ELF-1 (cell line): Measurements from ENCODE around the gene IQGAP1.

ENCODE experiments used
- DNase-seq: peaks from one replicate; pipeline ENCODE4 v3.0.0-alpha.2; 2016; ENCODE audit warnings: low read depth, low spot score

IQGAP1 gene

DNA sequence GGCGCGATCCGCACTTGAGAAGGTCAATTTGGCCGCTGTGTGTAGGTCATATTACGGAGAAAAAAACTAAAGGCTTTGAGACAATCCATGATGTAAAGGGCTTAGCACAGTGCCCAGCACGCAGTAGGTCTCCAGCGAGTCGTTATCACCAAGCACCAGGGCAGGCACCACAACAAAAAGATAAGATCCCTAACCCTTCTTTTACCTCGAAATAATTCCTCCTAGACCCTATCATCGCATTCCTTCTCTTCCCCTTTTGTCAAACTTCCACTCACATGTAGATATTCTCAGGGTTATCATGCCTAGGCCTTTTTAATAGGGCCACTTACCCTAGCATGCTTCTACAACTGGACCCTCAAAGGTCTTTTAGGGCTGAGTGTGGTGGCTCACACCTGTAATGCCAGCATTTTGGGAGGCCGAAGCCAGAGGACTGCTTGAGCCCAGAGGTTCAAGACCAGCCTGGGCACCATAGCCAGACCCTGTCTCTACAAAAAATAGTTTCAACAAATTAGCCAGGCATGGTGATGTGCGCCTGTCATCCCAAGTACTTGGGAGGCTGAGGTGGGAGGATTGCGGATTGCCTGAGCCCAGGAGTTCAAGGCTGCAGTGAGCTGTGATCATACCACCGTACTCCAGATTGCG lies 22.5 kb upstream of the IQGAP1 start:
- no peak for DNase-seq

- DNase-seq: no peak
These were observed 20.5 kb upstream of the IQGAP1 start for GRCh38 chr15:90367576-90367975.

- no peak for DNase-seq
These were observed 13.0 kb upstream of the IQGAP1 start for GRCh38 chr15:90375071-90375470.

DNA sequence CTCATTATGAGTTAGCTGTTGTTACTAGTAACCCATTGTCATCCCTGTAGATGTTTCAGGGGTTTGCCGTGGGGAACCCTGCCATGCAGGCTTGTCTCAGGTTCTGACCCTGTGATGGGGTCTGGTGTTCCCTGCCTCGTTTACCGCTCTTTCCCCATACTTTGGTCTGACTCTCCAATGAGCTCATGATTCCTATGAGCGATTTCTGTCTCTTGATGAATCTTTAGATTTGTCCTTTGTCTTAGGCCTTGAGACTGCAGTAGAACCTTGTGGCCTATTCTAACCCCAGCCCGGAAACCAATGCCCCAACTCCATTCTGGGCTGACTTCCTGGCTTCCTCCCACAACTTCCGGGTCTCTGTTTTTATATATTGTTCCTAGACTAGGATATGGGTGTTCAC lies 11.3 kb upstream of the IQGAP1 start:
- no peak for DNase-seq

GRCh38 chr15:90379263-90379662 lies 8.8 kb upstream of the IQGAP1 start:
- DNase-seq: no peak

GRCh38 chr15:90381515-90381914 lies 6.5 kb upstream of the IQGAP1 start:
- no peak for DNase-seq

- DNase-seq: no peak
These were observed 5.7 kb upstream of the IQGAP1 start for GRCh38 chr15:90382320-90382719.

DNA sequence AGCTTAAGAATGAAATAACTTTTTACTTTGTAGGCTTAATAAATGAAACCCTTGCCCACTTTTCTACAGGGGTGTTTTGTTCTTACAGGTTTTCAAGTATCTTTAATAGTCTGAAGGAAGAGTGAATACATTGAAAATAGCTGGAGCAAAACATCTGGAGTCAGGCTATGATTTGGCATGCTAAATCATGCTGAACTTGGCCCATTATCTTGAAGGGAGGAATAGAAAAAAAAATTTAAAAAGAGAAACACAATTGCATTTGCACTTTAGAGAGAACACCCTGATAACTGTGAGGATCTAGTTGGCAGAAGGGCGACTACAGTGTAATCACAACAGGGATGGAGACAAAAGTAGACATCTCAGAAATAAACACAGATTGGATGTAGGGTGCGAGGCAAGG lies 1.8 kb upstream of the IQGAP1 start:
- DNase-seq: no peak

DNA sequence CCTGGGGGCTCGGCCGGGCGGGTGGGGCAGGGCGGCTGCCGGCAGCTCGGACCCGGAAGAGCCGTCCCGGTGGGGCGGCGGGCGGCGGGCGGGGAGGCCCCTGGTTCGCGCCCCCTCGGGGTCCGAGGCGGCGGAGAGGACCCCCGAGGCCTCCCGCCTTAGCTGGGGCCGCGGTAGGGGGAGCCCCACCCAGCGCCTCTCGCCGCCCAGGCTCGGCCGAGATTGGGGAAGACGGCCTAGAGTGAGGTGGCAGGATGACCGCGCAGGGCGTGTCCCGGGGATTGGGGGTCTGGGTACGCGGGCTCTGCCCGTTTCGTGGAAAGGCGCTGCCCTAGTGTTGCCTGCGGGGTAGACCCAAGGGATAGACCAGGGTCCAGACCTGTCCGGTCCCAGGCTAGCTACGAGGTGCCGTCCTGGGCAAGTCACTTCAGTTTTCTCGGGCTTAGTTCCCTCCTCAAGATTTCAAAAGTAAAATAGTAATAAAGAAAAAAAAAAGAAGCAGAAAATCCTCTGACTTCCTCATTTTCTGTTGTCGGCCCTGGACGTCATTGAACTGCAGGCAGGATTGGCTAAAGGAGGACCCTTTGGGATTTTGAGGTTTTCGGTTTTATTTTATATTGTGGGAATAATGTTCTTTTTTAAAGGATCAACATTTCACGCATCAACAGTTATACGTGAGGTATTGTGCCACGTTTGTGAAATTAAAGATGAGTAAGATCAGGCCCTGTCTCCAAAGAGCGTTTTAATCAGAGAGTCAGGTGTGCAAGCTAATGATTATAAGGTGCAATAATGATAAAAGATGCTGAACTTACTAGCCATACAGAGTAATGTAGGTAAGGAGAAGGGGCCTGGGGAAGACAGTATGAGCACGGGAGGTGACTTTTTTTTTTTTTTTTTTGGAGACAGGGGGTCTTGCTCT lies 679 bp downstream of the IQGAP1 start:
- peak; percentile 45 for DNase-seq

DNA sequence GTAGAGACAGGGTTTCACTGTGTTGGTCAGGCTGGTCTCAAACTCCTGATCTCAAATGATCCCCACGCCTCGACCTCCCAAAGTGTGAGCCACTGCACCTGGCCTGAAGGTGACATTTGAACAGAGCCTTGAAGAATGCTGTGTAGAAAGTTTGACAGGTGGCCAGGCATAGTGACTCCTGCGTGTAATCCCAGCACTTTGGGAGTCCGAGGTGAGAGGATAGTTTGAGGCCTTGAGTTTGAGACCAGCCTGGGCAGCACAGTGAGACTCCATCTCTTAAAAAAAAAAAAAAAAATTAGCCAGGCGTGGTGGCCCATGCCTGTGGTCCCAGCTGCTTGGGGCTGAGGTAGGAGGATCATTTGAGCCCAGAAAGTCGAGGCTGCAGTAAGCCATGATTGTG lies 1.5 kb downstream of the IQGAP1 start:
- no peak for DNase-seq

DNA sequence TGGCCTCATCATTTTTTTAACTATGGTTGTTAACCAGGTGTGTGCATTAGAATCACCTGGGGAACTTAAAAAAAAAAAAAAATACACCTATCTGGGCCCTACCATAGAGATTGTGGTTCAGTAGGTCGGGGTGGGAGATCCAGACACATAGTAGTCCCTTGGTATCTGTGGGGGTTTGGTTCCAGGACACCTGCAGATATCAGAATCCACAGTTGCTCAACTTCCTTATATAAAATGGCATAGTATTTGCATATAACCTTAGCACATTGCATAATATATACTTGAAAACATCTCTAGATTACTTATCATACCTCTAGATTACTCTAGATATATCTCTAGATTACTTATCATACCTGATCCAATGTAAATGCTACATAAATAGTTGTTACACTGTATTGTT lies 5.0 kb downstream of the IQGAP1 start:
- DNase-seq: no peak

DNA sequence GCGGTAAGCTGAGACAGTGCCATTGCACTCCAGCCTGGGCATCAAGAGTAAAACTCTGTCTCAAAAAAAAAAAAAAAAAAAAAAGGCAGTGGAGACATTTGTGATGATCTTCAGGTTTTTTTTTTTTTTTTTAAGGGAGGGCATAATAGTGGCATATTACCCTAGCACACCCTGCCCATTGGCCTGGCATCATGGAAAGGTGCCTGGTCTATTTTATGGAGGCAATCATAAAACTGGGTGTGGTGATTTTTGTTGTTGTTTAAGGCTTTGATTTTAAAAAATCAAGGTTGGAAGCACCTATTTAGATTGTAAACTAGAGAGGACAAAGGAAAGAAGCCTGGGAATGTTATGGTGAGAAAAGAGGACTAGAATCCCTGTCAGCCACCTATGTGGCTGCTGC lies 6.0 kb downstream of the IQGAP1 start:
- no peak for DNase-seq

DNA sequence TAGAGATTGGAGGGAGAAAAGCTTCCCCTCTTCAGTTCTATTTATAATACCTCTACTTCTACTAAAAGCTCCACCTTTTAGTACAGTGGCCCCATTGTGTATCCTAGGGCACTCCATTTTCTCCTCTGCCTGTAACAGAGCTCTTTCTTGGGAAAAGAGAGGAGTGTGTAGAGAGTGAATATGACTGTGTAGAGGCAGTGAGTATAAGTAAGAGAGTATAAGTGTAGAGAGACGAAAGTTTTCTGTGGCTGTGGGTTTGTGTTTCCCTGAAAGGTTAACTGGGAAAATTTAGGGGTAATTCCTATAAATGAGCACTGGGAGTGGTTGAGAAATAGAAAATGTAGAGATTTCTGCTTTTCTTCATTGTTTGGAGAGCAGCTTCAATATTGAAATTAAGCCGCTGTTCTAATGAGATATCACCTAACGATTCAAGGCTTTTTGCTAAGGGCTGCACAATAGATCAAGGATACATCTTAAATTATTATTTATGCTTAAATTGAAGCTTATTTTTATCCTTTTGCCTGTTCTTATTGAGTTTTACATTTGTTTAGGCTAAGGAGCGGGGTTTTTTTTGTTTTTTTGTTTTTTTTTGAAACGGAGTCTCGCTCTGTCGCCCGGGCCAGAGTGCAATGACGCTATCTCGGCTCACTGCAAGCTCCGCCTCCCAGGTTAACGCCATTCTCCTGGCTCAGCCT lies 6.9 kb downstream of the IQGAP1 start:
- no peak for DNase-seq

DNA sequence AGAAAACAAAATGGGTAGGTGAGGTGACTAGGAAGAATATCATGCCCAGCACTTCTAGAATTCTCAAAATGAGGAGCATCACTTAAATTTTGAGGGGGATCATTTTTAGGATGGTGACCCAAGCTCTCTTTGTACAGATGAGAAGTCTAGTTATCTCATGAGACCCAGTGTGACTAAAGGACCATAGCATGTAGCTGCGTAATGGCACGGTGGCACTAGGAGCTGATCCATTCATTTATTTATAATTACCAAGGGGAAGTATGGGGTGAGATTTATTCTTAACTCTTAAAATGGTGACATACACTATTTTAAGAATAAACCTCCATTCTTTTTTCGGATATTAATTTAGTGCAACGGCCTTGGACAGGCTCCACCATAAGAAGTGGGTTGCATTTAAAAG lies 8.3 kb downstream of the IQGAP1 start:
- DNase-seq: no peak

- DNase-seq: no peak
These were observed 12.1 kb downstream of the IQGAP1 start for GRCh38 chr15:90400005-90400758.

DNA sequence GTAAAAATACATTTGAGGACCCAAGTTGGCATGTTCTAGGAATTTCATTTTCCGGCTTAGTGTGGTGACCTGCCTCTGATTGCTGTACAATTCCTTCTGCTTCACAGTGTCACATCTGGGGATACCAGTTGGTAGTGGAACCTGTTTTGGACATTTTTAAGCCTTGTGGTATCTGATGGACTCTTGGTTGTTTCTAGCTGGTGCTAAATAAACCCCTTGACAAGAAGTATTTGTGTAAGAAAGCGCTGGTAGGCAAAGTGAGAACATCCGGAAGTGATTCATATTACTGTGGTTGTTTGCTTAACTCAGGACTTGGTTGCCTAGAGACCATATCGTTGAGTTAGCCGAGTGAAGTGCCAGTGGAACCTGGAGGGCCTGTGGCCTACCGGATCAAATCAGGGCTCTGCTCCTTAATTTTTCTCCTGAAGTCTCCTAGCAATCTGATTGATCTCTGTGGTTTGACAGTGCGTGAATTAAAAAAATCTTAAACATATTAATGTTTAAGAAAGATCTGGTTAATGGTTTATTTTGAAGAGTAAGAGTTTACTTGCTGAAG lies 12.8 kb downstream of the IQGAP1 start:
- peak; percentile 83 for DNase-seq

DNA sequence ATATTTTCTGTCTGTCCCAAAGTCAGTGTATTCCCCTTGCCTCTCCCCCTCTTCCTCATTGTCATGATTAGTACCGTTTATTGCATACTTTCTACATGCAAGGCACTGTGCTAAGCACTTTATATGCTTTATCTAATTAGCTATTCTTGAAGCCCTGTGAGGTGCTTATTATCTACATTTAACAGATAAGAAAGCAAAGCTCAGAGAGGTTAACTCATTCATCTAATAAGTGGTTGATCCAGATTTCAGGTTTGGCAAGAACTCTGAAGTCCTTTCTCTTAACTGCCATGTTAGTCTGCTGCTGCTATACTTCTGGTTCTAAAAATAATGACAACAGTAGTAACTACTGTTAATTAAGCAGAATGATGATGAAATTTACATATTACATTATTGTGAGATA lies 13.5 kb downstream of the IQGAP1 start:
- no peak for DNase-seq

GRCh38 chr15:90402223-90402622 lies 14.2 kb downstream of the IQGAP1 start:
- DNase-seq: no peak

DNA sequence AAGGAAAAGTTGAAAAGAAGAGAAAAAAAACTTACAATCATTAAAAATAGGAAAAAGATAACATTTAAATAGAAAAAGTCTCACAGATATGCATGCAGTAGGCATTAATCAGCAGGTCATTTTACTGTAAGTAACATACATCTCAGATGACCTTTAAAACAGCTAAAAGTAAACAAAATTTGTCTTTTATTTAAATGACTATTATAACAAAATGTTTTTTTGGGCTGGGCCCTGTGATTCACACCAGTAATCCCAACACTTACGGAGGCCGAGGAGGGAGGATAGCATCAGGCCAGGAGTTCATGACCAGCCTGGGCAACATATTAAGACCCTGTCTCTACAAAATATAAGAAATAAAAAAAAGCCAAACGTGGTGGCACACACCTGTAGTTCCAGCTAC lies 14.7 kb downstream of the IQGAP1 start:
- DNase-seq: no peak

DNA sequence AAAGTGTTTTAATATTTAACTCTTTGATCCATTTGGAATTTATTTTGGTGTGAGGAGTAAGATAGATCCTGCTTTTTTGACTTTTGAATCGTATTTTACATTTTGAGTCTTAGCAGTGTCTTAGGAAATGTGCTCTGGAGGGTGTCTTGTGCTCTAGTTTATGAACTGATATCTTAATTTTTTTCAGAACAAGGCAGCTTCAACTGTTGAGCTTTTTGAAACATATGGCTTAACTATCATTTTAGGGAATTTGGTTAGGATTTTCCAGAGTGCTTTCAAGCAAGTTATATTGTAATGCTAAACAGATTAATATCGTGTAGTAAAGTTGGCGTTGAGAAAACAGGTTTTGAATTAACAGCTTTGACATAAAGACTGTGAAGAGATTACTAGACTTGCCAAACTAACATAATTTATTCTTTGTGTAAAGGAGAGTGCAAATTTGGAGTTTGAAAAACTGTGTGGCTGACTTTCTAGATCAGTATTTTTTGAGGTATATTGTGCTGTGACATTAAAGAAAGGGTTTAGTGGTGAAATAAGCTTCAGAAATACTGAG lies 17.1 kb downstream of the IQGAP1 start:
- no peak for DNase-seq

GRCh38 chr15:90407336-90407735 lies 19.3 kb downstream of the IQGAP1 start:
- no peak for DNase-seq
